Kidney (tissue), 14 donors: ENCODE measurements around the gene C1QL4. TPM values are rescaled to one million over a fixed set of nuclear protein-coding genes. Genes with fewer than 3 reads are reported as not detected.
A peak's percentile ranks its signal among the peaks of the same experiment; 100 is the strongest.

Source experiments
- DNase-seq, 5 donors: peaks; one replicate each; pipeline ENCODE4 v3.0.0-alpha.2; 2013 to 2020
- FAIRE-seq: peaks from 2 replicates; lab custom pipeline; 2012; peaks lifted over from hg19 to GRCh38; lab: Jason Lieb, UNC
- H3K27ac ChIP-seq, 2 donors: one replicate each; pipeline ENCODE4 v1.7.0; 2013; ENCODE audit warnings: low read depth in 2 of 2, low read length in 2 of 2, inconsistent platforms in 1 of 2
- H3K27me3 ChIP-seq: one replicate; pipeline ENCODE4 v1.7.1; 2013; ENCODE audit warnings: low read length, inconsistent platforms; ENCODE audit not compliant: control insufficient read depth, insufficient read depth
- H3K36me3 ChIP-seq, 3 donors: one replicate each; pipeline versions ENCODE4 v1.7.0 to v1.7.1; 2013; ENCODE audit warnings: low read length in 3 of 3, control low read depth in 1 of 3, inconsistent platforms in 1 of 3; ENCODE audit not compliant: insufficient read depth in 3 of 3, control insufficient read depth in 2 of 3
- H3K4me1 ChIP-seq, 3 donors: one replicate each; pipeline versions ENCODE4 v1.7.0 to v1.7.1; 2013; ENCODE audit warnings: low read length in 3 of 3, inconsistent platforms in 1 of 3, low read depth in 1 of 3; ENCODE audit not compliant: control insufficient read depth in 2 of 3, insufficient read depth in 2 of 3
- H3K4me3 ChIP-seq, 3 donors: one replicate each; pipeline versions ENCODE4 v1.7.0 to v1.8.1; 2013; ENCODE audit warnings: low read length in 3 of 3, control low read depth in 1 of 3, inconsistent platforms in 1 of 3
- H3K9ac ChIP-seq, 3 donors: one replicate each; pipeline versions ENCODE4 v1.7.0 to v1.7.1; 2013; ENCODE audit warnings: low read length in 3 of 3, control low read depth in 1 of 3, inconsistent platforms in 1 of 3
- H3K9me3 ChIP-seq, 3 donors: one replicate each; pipeline versions ENCODE4 v1.7.0 to v1.7.1; 2013; ENCODE audit warnings: low read length in 3 of 3, control low read depth in 1 of 3, inconsistent platforms in 1 of 3; ENCODE audit not compliant: control insufficient read depth in 2 of 3, insufficient read depth in 1 of 3
- intact Hi-C: fragments of 100-400 bp; cut with DNase I; formaldehyde crosslinking; loops from one replicate; pipeline ENCODE4 v1.11.1; 2022
- polyA plus RNA-seq: library from polyadenylated mRNA; stranded (reverse); fragments of 350-450 nt; fragmentation: Illumina TruSeq; extraction: RNeasy Lipid Tissue Mini Kit (QIAGEN cat#74804); gene quantifications from one replicate; pipeline ENCODE4 v1.2.3, GENCODE V29; 2014; ENCODE audit warnings: low read depth, low replicate concordance; ENCODE audit not compliant: insufficient read depth
- total RNA-seq: library from RNA; stranded (reverse); fragmentation: NEBNext Ultra II Directional; extraction: Animal tissue kit (Norgen Biotek cat#: 25700); gene quantifications from one replicate; pipeline ENCODE4 v1.2.1, GENCODE V29; 2021
- TF ChIP-seq, protein P1 (sequence below): IDR thresholded peaks from 3 replicates; pipeline ENCODE4 v1.5.1; 2012; ENCODE audit warnings: mild to moderate bottlenecking, moderate library complexity, borderline replicate concordance; ENCODE audit not compliant: insufficient read depth; ENCODE audit errors: extremely low read depth
- donor health status: control.
- donor health status: control.
- donor health status: control.
- donor health status: control.
- donor health status: control.
- donor health status: DM: yes; HTN: yes; CAD: no.
- donor health status: Normal renal cell carcinoma (clear cell type).

The C1QL4 gene
- total and polyA plus RNA-seq, 2 donors from 2014 or later = 1.0 TPM; not detected in 1

- peak overlapping the region in 1 of 3 donors; percentile 64 for H3K9ac ChIP-seq
- TF ChIP-seq, protein P1, sequence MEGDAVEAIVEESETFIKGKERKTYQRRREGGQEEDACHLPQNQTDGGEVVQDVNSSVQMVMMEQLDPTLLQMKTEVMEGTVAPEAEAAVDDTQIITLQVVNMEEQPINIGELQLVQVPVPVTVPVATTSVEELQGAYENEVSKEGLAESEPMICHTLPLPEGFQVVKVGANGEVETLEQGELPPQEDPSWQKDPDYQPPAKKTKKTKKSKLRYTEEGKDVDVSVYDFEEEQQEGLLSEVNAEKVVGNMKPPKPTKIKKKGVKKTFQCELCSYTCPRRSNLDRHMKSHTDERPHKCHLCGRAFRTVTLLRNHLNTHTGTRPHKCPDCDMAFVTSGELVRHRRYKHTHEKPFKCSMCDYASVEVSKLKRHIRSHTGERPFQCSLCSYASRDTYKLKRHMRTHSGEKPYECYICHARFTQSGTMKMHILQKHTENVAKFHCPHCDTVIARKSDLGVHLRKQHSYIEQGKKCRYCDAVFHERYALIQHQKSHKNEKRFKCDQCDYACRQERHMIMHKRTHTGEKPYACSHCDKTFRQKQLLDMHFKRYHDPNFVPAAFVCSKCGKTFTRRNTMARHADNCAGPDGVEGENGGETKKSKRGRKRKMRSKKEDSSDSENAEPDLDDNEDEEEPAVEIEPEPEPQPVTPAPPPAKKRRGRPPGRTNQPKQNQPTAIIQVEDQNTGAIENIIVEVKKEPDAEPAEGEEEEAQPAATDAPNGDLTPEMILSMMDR = no peak
- H3K27me3 ChIP-seq = no peaks in the 10 kb centered on the region
- H3K4me1 ChIP-seq = peaks cover 3 to 38% (median 25%) of the 10 kb centered on the region in 3 donors
- peak overlapping the region in 2 of 3 donors; percentile 11 to 45 for H3K4me3 ChIP-seq
- H3K9me3 ChIP-seq = no peaks in the 10 kb centered on the region
- H3K27ac ChIP-seq = no peak overlapping the region
- H3K36me3 ChIP-seq = no peaks in the 10 kb centered on the region
- FAIRE-seq (no peak), DNase-seq (peak; percentile 91 to 95 (median 93))
- intact Hi-C loops = no loop called here
Observed at GRCh38 chr12:49345051-49345824, 8.2 kb upstream of the C1QL4 start.

DNA sequence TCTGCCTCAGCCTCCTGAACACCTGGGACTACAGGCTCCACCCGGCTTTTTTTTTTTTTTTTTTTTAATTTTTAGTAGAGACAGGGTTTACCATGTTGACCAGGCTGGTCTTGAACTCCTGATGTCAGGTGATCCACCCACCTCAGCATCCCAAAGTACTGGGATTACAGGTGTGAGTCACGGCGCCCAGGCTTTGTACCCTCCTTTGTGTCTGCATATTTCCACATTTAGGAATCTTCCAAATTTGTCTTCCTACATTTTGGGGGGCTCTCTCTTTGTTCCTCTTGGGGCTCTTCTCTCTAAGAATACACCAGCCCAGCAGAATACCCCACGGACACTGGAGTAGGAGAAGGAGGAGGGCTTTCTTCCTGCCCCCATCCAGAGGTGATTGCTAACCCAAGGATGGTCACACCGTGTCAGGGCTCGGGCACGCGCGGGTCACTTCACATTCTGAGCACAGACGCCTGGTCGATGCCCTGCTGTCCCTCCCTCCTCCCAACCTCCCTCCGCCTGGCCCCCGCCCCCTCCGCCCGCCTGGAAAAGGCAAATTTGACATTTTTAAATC is 7.6 kb upstream of the C1QL4 start:
- H3K4me1 ChIP-seq = peaks cover 3 to 38% (median 25%) of the 10 kb centered on the region in 3 donors
- no peak overlapping the region for H3K4me3 ChIP-seq
- H3K27me3 ChIP-seq = no peaks in the 10 kb centered on the region
- TF ChIP-seq, protein P1 = no peak
- no peaks in the 10 kb centered on the region for H3K9me3 ChIP-seq
- no peak overlapping the region for H3K27ac ChIP-seq
- no peak for FAIRE-seq
- no peak for DNase-seq
- intact Hi-C loops = no loop called here
- no peak overlapping the region for H3K9ac ChIP-seq
- no peaks in the 10 kb centered on the region for H3K36me3 ChIP-seq

GRCh38 chr12:49342914-49343731 is 6.1 kb upstream of the C1QL4 start:
- no peaks in the 10 kb centered on the region for H3K9me3 ChIP-seq
- intact Hi-C loops = no loop called here
- H3K4me3 ChIP-seq = peak overlapping the region; percentile 26 to 44 (median 36)
- FAIRE-seq = no peak
- H3K36me3 ChIP-seq = no peaks in the 10 kb centered on the region
- H3K4me1 ChIP-seq = peaks cover 3 to 36% (median 25%) of the 10 kb centered on the region in 3 donors
- peak in 3 of 5 donors; percentile 81 to 87 (median 85) for DNase-seq
- H3K9ac ChIP-seq = peak overlapping the region in 1 of 3 donors; percentile 58
- H3K27ac ChIP-seq = no peak overlapping the region
- H3K27me3 ChIP-seq = no peaks in the 10 kb centered on the region
- TF ChIP-seq, protein P1 = no peak
